Gastrocnemius medialis (tissue), 4 donors: Measurements from ENCODE around the gene KLRC1.

Source experiments
- POLR2A ChIP-seq, 2 donors: fragments of 450-650 bp; IDR thresholded peaks; one replicate each; pipeline ENCODE4 v1.6.1; 2017; ENCODE audit warnings: antibody characterized with exemption in 2 of 2, mild to moderate bottlenecking in 2 of 2, moderate library complexity in 2 of 2
- TF ChIP-seq, protein P1 (sequence below), 5 experiments: fragments of 450-650 bp in 3 of 5; fragments of 200-600 bp in 2 of 5; sonication (generic) in 2 of 5; IDR thresholded peaks in 4 of 5; conservative IDR thresholded peaks in 1 of 5; 1 replicate in 4 of 5; 2 replicates in 1 of 5; pipeline ENCODE4 v1.5.1; 2016 to 2019; ENCODE audit warnings: antibody characterized with exemption in 5 of 5, mild to moderate bottlenecking in 3 of 5, moderate library complexity in 3 of 5

DNA sequence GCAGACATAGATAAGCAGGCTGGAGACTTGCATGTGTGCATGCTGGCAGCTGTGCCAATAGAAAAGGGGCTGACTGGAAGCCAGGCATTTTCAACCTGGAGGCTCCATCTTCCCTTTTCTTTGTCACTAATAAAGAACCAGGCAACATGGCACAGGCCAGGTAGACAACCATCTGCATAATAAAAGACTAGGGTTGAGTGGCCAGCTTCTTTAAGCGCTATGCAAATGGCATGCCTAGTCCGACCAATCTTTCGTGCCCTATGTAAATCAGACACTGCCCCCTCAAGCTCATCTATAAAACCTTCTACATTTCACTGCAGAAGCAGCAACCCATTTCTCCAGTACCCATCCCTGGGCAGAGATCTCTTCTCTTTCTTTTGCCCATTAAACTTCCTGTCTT lies 4.6 kb upstream of the KLRC1 start:
- TF ChIP-seq, protein P1, sequence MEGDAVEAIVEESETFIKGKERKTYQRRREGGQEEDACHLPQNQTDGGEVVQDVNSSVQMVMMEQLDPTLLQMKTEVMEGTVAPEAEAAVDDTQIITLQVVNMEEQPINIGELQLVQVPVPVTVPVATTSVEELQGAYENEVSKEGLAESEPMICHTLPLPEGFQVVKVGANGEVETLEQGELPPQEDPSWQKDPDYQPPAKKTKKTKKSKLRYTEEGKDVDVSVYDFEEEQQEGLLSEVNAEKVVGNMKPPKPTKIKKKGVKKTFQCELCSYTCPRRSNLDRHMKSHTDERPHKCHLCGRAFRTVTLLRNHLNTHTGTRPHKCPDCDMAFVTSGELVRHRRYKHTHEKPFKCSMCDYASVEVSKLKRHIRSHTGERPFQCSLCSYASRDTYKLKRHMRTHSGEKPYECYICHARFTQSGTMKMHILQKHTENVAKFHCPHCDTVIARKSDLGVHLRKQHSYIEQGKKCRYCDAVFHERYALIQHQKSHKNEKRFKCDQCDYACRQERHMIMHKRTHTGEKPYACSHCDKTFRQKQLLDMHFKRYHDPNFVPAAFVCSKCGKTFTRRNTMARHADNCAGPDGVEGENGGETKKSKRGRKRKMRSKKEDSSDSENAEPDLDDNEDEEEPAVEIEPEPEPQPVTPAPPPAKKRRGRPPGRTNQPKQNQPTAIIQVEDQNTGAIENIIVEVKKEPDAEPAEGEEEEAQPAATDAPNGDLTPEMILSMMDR (IDR thresholded peaks at IDR 0.05 in 4 of 5, conservative IDR thresholded peaks at IDR 0.05 in 1 of 5), result no peak
- TF ChIP-seq POLR2A (IDR thresholded peaks at IDR 0.05), result no peak
